IPS-18c (cell line): ENCODE data around the gene ZNF536.

Source experiments
- H3K4me3 ChIP-seq: 2 replicates; pipeline ENCODE4 v1.7.0; 2013; ENCODE audit warnings: low read depth, mild to moderate bottlenecking, low read length, moderate library complexity; ENCODE audit not compliant: insufficient read depth
- H3K9me3 ChIP-seq: one replicate; pipeline ENCODE4 v1.6.1; 2013; ENCODE audit warnings: mild to moderate bottlenecking, low read length, moderate library complexity; ENCODE audit not compliant: control insufficient read depth, insufficient read depth

ZNF536 gene

DNA sequence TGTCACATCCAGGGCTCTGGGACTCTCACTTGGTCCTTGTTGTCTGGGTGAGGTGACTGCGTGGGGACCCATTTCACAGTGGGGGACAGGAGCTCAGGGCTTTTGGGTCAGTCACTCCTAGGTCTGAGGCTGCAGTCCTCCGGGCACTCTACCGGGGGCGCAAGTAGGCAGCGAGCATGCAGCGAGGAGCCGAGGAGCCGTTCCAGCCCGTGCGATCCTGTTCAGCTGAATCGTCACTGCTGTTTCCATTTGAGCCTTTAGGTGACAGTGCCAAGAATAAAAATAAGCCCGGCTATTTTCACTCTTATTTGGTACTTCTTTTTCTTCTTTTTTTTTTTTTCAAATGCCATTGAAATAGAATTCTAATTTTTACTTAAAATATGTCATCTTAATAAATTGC lies 126.5 kb downstream of the ZNF536 start:
- no peak overlapping the region for H3K4me3 ChIP-seq
- H3K9me3 ChIP-seq, result no peaks in the 10 kb centered on the region

GRCh38 chr19:30504272-30504671 lies 132.1 kb downstream of the ZNF536 start:
- Histone ChIP-seq H3K9me3 (no peaks in the 10 kb centered on the region), H3K4me3 (no peak overlapping the region)

DNA sequence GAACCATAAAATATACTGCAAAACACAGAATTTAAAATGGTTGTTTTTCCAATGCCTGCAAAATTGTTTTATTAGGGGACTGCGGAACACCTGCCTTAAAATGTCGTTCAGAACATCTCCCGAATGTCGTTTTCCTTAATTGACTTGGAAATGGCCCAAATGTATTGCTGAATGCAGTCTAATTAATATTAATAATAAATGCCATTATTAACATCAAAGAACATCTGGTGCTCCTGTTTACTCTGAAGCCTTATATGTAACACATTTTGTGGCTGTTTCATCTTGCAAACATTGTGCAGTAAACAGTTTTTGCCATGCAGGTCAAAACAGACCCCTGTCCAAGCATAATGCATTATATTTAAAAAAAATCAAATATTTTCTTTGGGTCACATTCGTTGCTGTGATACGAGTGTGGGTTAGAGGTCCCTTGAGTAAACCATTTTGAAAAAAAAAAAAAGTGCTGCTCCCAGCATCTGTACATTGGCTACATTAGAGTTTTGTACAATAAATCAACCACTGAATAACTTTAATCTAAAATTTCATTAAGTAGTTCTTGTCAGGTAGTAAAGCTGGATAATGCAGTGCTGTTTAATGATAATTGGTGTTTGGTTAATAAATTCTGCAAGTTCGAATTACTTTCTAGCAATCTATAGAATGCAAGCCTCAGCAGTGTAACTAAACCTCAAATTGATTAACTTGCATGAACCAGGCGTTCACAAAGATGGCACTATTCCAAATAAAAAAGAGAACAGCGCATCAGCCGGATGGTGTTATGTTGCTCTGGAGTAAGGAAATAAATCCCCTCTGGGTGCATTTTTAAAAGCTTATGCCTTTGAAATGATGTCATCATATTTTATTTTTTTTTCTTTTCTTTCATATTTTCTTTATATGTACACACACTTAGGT lies 140.2 kb downstream of the ZNF536 start:
- no peak overlapping the region for H3K4me3 ChIP-seq

GRCh38 chr19:30513082-30513411 lies 140.9 kb downstream of the ZNF536 start:
- no peak overlapping the region for H3K4me3 ChIP-seq
- H3K9me3 ChIP-seq, result peaks cover 2% of the 10 kb centered on the region

More for the DNA sequence above, 140.2 kb downstream of the ZNF536 start:
- H3K9me3 ChIP-seq, result peaks cover 2% of the 10 kb centered on the region

DNA sequence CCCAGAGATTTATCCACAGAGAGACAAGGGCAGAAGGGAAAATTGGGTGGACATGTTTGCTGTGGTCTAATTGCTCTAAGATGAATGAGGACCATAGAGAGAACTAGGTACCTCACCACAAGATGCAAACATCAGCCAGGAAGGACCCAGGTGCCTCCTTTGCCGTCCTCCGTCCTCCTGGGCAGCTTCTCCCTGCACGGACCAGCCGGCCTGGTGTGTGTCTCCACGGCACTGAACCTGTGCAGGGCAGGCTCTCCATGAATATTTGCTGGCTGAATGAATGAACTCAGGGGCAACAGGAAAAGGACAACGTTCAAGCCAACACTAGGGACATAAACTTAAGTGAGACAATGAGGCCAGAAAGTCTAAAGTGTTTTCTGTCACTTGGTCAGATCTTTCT lies 143.9 kb downstream of the ZNF536 start:
- peaks cover 2% of the 10 kb centered on the region for H3K9me3 ChIP-seq

DNA sequence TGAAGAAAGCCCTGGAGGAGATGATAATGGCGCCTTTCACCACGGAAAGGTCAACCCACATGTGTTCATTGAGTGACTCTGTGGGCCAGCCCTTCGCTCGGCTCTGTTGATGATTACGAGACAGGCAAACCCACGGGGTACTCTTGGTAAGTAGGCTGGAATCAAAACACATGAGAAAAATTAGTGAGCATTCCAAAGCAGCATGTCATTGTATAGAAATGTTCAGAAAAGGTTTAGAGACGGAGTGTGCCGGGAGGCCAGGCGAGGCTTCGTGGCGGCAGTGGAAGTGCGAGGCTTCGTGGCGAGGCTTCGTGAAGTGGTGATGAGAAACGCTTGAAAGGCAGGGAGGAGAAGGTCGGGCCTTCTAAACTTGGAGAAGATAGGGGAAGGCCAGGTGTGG lies 144.3 kb downstream of the ZNF536 start:
- Histone ChIP-seq H3K9me3 (peaks cover 2% of the 10 kb centered on the region), H3K4me3 (no peak overlapping the region)

More for the DNA sequence above, 143.9 kb downstream of the ZNF536 start:
- no peak overlapping the region for H3K4me3 ChIP-seq

GRCh38 chr19:30518965-30519606 lies 146.9 kb downstream of the ZNF536 start:
- no peak overlapping the region for H3K4me3 ChIP-seq
- H3K9me3 ChIP-seq, result peaks cover 2% of the 10 kb centered on the region

GRCh38 chr19:30519607-30520205 lies 147.5 kb downstream of the ZNF536 start:
- no peak overlapping the region for H3K4me3 ChIP-seq
- H3K9me3 ChIP-seq, result peaks cover 2% of the 10 kb centered on the region

DNA sequence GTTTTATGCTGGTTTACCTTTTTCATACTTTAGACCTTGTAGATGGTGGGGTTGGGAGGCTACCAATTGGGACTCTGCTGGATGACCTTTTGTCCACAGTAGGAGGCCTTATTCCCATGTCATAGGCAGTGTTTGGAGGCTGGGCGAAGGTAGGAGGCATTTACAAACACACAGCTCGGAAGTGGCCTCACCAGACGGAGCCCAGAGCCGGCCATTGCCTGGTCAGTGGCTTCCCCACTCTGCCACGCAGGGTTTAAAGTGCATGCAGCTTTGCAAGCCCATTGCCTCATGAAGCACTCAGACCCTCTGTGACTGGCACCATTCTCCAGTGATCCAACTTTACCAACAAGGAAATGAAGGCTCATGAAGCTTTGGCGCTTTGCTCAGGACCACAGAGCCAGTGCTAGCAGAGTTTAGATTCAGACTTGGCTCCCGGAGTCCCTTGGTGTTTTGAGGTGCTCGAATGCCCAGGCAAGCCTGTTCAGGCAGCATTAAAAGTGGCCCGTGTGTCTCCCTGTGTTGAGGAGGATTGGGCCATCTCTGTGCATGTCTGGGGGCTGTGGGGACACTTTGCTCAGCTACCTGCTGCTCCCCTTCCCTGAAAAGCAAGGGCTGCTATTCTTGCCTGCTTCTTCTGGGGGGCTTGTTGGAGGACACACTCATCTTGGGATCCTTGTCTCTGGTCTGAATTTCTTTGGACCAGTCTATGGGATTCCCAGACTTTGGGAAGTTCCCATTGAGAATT lies 148.7 kb downstream of the ZNF536 start:
- Histone ChIP-seq H3K4me3 (no peak overlapping the region), H3K9me3 (peaks cover 2% of the 10 kb centered on the region)

DNA sequence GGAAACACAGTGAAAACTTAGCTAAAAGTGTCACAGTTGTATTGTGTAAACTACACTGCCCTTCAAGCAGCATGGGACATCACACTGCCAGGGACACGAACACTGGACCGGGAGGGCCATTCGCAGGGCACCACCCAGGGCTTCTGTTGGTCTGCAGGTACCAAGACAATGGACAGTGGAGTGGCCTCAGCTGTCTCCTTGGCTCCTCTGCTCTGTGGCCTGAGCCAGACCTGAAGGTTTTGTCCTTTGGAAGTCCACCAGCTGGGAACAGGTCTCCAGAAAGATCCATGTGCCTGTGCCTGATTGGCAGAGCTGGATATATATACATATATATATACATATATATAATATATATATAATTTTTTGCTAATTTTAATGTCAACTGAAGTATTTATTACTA lies 149.8 kb downstream of the ZNF536 start:
- H3K9me3 ChIP-seq, result no peaks in the 10 kb centered on the region
- no peak overlapping the region for H3K4me3 ChIP-seq

GRCh38 chr19:30522341-30522740 lies 150.2 kb downstream of the ZNF536 start:
- Histone ChIP-seq H3K9me3 (no peaks in the 10 kb centered on the region), H3K4me3 (no peak overlapping the region)

- H3K4me3 ChIP-seq, result no peak overlapping the region
Measured at GRCh38 chr19:30523791-30524190, 151.6 kb downstream of the ZNF536 start.

GRCh38 chr19:30525383-30525782 lies 153.2 kb downstream of the ZNF536 start:
- Histone ChIP-seq H3K9me3 (no peaks in the 10 kb centered on the region), H3K4me3 (no peak overlapping the region)

More at GRCh38 chr19:30523791-30524190, 151.6 kb downstream of the ZNF536 start:
- H3K9me3 ChIP-seq, result no peaks in the 10 kb centered on the region

GRCh38 chr19:30528919-30529318 lies 156.7 kb downstream of the ZNF536 start:
- H3K4me3 ChIP-seq, result no peak overlapping the region
- H3K9me3 ChIP-seq, result no peaks in the 10 kb centered on the region

DNA sequence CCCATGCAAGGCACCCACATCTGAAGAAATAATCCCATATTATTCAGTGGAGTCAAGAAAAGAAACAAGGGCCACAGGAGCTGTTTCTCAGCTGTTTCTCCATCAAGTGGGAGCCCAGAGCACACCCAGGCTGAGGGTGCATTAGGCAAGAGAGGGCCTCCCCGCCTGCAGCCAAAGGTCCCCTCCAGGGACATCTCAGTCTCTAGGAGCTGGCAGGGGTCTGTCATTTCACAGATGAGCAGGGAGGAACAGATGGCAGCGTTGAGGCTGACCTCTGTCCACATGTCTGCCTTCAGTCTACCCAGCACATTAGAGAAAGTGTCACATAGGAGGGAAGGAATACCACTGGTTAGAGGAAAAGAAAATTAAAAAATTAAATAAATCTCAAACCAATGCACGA lies 157.7 kb downstream of the ZNF536 start:
- no peaks in the 10 kb centered on the region for H3K9me3 ChIP-seq
- H3K4me3 ChIP-seq, result no peak overlapping the region

DNA sequence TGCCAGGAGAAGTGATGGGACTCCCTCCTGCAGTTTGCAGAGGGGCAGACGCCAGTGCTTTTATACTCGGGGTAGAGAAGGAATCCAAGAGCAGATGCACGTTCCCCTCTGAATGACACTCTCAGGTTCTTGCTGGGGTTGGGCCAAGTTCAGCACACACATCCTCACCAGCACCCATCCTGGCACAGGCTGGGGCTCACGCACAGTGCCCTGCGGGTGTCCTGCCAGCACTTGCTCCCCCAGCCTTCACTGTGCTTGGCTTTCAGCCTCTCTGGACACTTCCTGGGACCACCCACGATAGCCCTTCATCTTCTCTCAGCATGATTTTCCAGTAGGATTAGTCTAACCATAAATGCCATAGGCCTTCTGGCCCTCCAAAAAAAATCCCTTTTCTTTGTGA lies 158.6 kb downstream of the ZNF536 start:
- no peak overlapping the region for H3K4me3 ChIP-seq

GRCh38 chr19:30535011-30535410 lies 162.8 kb downstream of the ZNF536 start:
- no peak overlapping the region for H3K4me3 ChIP-seq
- H3K9me3 ChIP-seq, result peaks cover 2% of the 10 kb centered on the region

More for the DNA sequence above, 158.6 kb downstream of the ZNF536 start:
- no peaks in the 10 kb centered on the region for H3K9me3 ChIP-seq
